GM19324 (cell line): ENCODE results near the gene TSG101.

ENCODE experiments used
- ATAC-seq: cut with Tn5 transposase; IDR thresholded peaks from one replicate; pipeline ENCODE4 v1.9.1; 2021; ENCODE audit warnings: mild to moderate bottlenecking, moderate library complexity; ENCODE audit not compliant: unreplicated experiment, low FRiP score

Gene TSG101

GRCh38 chr11:18495271-18495670 is 31.5 kb downstream of the TSG101 start:
- no peak for ATAC-seq

GRCh38 chr11:18493310-18493709 is 33.4 kb downstream of the TSG101 start:
- no peak for ATAC-seq

- no peak for ATAC-seq
Observed at GRCh38 chr11:18492888-18493287, 33.9 kb downstream of the TSG101 start.

GRCh38 chr11:18491924-18492323 is 34.8 kb downstream of the TSG101 start:
- no peak for ATAC-seq

GRCh38 chr11:18490736-18491485 is 35.8 kb downstream of the TSG101 start:
- ATAC-seq: no peak

GRCh38 chr11:18490319-18490718 is 36.4 kb downstream of the TSG101 start:
- no peak for ATAC-seq

GRCh38 chr11:18485913-18486528 is 40.7 kb downstream of the TSG101 start:
- no peak for ATAC-seq

GRCh38 chr11:18479063-18479462 is 47.7 kb downstream of the TSG101 start:
- no peak for ATAC-seq

- no peak for ATAC-seq
Observed at GRCh38 chr11:18472587-18472986, 54.2 kb downstream of the TSG101 start.

GRCh38 chr11:18471995-18472394 is 54.7 kb downstream of the TSG101 start:
- ATAC-seq: no peak

GRCh38 chr11:18468961-18469360 is 57.8 kb downstream of the TSG101 start:
- no peak for ATAC-seq

- no peak for ATAC-seq
Observed at GRCh38 chr11:18468059-18468458, 58.7 kb downstream of the TSG101 start.

GRCh38 chr11:18466402-18466801 is 60.3 kb downstream of the TSG101 start:
- no peak for ATAC-seq

GRCh38 chr11:18463439-18463838 is 63.3 kb downstream of the TSG101 start:
- no peak for ATAC-seq

- no peak for ATAC-seq
Observed at GRCh38 chr11:18461909-18462308, 64.8 kb downstream of the TSG101 start.

GRCh38 chr11:18459634-18460033 is 67.1 kb downstream of the TSG101 start:
- ATAC-seq: no peak

- ATAC-seq: no peak
Observed at GRCh38 chr11:18457450-18457849, 69.3 kb downstream of the TSG101 start.

GRCh38 chr11:18455686-18456372 is 70.9 kb downstream of the TSG101 start, which contains the start of gene LDHAL6A:
Gene LDHAL6A (plus strand): TSS chr11:18455856. CDS start chr11:18456681, 825 bp downstream.
- no peak for ATAC-seq

GRCh38 chr11:18452927-18453326 is 73.8 kb downstream of the TSG101 start:
- no peak for ATAC-seq

- no peak for ATAC-seq
Observed at GRCh38 chr11:18449251-18449650, 77.5 kb downstream of the TSG101 start.

GRCh38 chr11:18438691-18439090 is 88.1 kb downstream of the TSG101 start:
- ATAC-seq: no peak
